Osteoblast (primary cell): ENCODE data around the gene ABHD13. TPM values are rescaled to one million over a fixed set of nuclear protein-coding genes. Genes with fewer than 3 reads are reported as not detected.

Experiments
- DNase-seq: peaks from one replicate; pipeline ENCODE4 v3.0.0; 2011; ENCODE audit warnings: low spot score, mixed read lengths; ENCODE audit not compliant: insufficient read length; ENCODE audit errors: missing footprints
- H2AFZ ChIP-seq: 2 replicates; pipeline ENCODE4 v1.6.0; 2011; ENCODE audit warnings: mild to moderate bottlenecking, low read length
- H3K27ac ChIP-seq: 2 replicates; pipeline ENCODE4 v1.5.1; 2011; ENCODE audit warnings: mild to moderate bottlenecking, low read depth, low read length, moderate library complexity
- H3K27me3 ChIP-seq: 2 replicates; pipeline ENCODE4 v1.6.0; 2012; ENCODE audit warnings: mild to moderate bottlenecking, control low read depth, inconsistent platforms, low read length, moderate library complexity; ENCODE audit not compliant: insufficient read depth
- H3K36me3 ChIP-seq: 2 replicates; pipeline ENCODE4 v1.5.1; 2011; ENCODE audit warnings: mild to moderate bottlenecking, low read length, control low read depth, moderate library complexity; ENCODE audit not compliant: insufficient read depth
- H3K4me1 ChIP-seq: 2 replicates; pipeline ENCODE4 v1.5.1; 2011; ENCODE audit warnings: mild to moderate bottlenecking, low read length, control low read depth, moderate library complexity; ENCODE audit not compliant: insufficient read depth
- H3K4me2 ChIP-seq: 2 replicates; pipeline ENCODE4 v1.6.0; 2011; ENCODE audit warnings: mild to moderate bottlenecking, low read length; ENCODE audit not compliant: insufficient read depth
- H3K4me3 ChIP-seq: fragments of 200-600 bp; sonication (generic); 3 replicates; pipeline ENCODE4 v1.5.1; 2012; ENCODE audit warnings: mild to moderate bottlenecking, low read length, inconsistent platforms; ENCODE audit not compliant: insufficient read depth
- H3K79me2 ChIP-seq: 2 replicates; pipeline ENCODE4 v1.6.0; 2012; ENCODE audit warnings: mild to moderate bottlenecking, low read length, control low read depth, inconsistent platforms; ENCODE audit not compliant: insufficient read depth
- H3K9me3 ChIP-seq: 2 replicates; pipeline ENCODE4 v1.5.1; 2011; ENCODE audit warnings: low read depth, low read length, control low read depth
- H4K20me1 ChIP-seq: 2 replicates; pipeline ENCODE4 v1.6.0; 2012; ENCODE audit warnings: mild to moderate bottlenecking, low read length, control low read depth; ENCODE audit not compliant: insufficient read depth
- total RNA-seq: library from RNA; depleted of rRNA; stranded (reverse); fragments of >200 nt; gene quantifications from 2 replicates; pipeline ENCODE4 v1.2.3, GENCODE V29; 2012
- TF ChIP-seq, protein P1 (sequence below): IDR thresholded peaks from 2 replicates; pipeline ENCODE4 v1.5.1; 2011; ENCODE audit warnings: mild to moderate bottlenecking, low read depth, low read length, moderate library complexity; ENCODE audit errors: extremely low read depth

The ABHD13 gene
- total RNA-seq, 1 donor: 8.7 TPM

DNA sequence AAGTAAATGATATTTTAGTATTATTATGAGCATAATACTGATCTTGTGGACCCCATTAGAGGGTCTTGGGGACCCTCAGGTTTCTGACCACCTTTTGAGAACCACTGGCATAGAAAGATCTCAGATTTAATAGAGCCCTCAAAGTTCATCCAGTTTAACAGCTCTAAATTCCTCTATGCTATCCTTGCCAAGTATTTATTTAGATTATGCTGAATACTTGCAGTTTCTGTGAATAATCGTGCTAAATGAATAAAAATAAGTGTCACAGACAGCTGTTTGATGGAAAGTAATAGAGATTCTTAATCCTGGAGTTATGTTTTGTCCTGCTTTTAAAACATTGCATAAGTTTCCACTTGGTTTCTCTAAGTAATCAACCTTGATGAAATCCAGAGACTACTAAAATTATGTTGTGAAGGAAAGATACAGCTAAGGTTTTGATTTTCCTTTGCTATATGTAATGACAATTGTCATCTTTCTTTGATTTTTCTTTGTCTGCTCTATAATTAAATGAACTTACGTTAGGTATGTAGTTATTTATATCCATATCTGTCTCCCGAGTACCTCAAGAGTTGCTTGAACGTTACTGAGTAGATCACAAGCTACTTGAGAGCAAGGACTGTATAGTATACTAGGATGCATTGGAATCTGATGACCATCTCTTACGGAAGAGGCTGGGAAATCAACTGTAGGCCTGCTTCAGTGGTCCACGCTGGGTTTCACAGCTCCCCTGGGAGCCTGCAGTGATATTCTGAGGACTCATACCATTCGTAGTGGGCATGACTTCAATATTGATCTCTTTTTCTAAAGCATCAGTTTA is 5.7 kb downstream of the ABHD13 start:
- DNase-seq: no peak
- TF ChIP-seq, protein P1, sequence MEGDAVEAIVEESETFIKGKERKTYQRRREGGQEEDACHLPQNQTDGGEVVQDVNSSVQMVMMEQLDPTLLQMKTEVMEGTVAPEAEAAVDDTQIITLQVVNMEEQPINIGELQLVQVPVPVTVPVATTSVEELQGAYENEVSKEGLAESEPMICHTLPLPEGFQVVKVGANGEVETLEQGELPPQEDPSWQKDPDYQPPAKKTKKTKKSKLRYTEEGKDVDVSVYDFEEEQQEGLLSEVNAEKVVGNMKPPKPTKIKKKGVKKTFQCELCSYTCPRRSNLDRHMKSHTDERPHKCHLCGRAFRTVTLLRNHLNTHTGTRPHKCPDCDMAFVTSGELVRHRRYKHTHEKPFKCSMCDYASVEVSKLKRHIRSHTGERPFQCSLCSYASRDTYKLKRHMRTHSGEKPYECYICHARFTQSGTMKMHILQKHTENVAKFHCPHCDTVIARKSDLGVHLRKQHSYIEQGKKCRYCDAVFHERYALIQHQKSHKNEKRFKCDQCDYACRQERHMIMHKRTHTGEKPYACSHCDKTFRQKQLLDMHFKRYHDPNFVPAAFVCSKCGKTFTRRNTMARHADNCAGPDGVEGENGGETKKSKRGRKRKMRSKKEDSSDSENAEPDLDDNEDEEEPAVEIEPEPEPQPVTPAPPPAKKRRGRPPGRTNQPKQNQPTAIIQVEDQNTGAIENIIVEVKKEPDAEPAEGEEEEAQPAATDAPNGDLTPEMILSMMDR: no peak
- Histone ChIP-seq H3K79me2 (peaks cover 73% of the 10 kb centered on the region), H3K4me1 (peaks cover 12% of the 10 kb centered on the region), H3K27me3 (no peaks in the 10 kb centered on the region), H3K27ac (no peak overlapping the region), H4K20me1 (peaks cover 9% of the 10 kb centered on the region), H3K9me3 (no peaks in the 10 kb centered on the region), H2AFZ (no peak overlapping the region), H3K36me3 (no peaks in the 10 kb centered on the region), H3K4me2 (no peak overlapping the region), H3K4me3 (no peak overlapping the region)

- peaks cover 3% of the 10 kb centered on the region for H3K4me1 ChIP-seq
- DNase-seq: no peak
- H3K27ac ChIP-seq: no peak overlapping the region
- no peak overlapping the region for H3K4me2 ChIP-seq
- no peak overlapping the region for H2AFZ ChIP-seq
- TF ChIP-seq, protein P1: no peak
- peaks cover 9% of the 10 kb centered on the region for H4K20me1 ChIP-seq
- no peaks in the 10 kb centered on the region for H3K9me3 ChIP-seq
- H3K27me3 ChIP-seq: no peaks in the 10 kb centered on the region
- peaks cover 72% of the 10 kb centered on the region for H3K79me2 ChIP-seq
- no peaks in the 10 kb centered on the region for H3K36me3 ChIP-seq
- no peak overlapping the region for H3K4me3 ChIP-seq
These were observed 7.2 kb downstream of the ABHD13 start for GRCh38 chr13:108225440-108225839.

GRCh38 chr13:108226184-108226583 is 8.0 kb downstream of the ABHD13 start:
- no peaks in the 10 kb centered on the region for H3K36me3 ChIP-seq
- peaks cover 9% of the 10 kb centered on the region for H4K20me1 ChIP-seq
- no peaks in the 10 kb centered on the region for H3K9me3 ChIP-seq
- H3K4me1 ChIP-seq: peaks cover 3% of the 10 kb centered on the region
- peak; percentile 38 for DNase-seq
- TF ChIP-seq, protein P1: no peak
- H2AFZ ChIP-seq: no peak overlapping the region
- H3K27me3 ChIP-seq: no peaks in the 10 kb centered on the region
- no peak overlapping the region for H3K27ac ChIP-seq
- no peak overlapping the region for H3K4me2 ChIP-seq
- H3K4me3 ChIP-seq: no peak overlapping the region
- H3K79me2 ChIP-seq: peaks cover 69% of the 10 kb centered on the region

DNA sequence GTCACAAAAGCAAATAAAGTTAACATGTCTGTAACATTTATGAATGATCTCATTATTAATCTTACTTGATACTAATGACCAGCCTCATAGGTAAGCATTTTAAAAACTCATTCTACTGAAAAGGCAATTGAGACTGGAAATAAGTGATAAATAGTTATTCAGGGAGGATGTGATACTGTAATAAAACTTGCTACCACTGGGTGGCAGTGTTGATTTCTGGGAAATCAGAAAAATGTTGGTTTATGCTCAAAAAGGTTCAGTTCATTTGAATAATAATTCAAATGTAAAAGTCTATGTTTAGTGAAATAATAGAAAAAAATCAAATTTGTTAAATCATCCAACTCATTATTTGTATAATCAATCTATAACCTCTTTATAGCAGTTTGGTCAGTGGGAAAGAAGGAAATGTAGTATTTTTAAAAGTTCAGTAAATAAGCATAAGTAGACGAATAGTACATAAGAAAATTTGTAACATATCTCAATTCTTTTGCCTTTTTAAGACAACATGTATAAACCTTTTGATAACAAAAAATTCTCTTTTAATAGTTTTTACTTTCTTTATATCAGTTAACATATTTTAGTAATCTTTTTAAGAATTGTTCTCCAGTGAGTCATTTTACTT is 9.6 kb downstream of the ABHD13 start:
- no peaks in the 10 kb centered on the region for H3K36me3 ChIP-seq
- H3K4me1 ChIP-seq: peaks cover 3% of the 10 kb centered on the region
- H3K4me3 ChIP-seq: no peak overlapping the region
- no peaks in the 10 kb centered on the region for H3K27me3 ChIP-seq
- H2AFZ ChIP-seq: no peak overlapping the region
- TF ChIP-seq, protein P1: peak; percentile 78
- no peak for DNase-seq
- no peaks in the 10 kb centered on the region for H3K9me3 ChIP-seq
- H3K79me2 ChIP-seq: peaks cover 61% of the 10 kb centered on the region
- H4K20me1 ChIP-seq: peaks cover 9% of the 10 kb centered on the region
- no peak overlapping the region for H3K4me2 ChIP-seq
- H3K27ac ChIP-seq: peak overlapping the region; percentile 37
